Fibroblast of villous mesenchyme (primary cell): ENCODE measurements around the gene UNKL. TPM values are rescaled to one million over a fixed set of nuclear protein-coding genes. Genes with fewer than 3 reads are reported as not detected.

Source experiments
- DNase-seq: peaks from one replicate; pipeline ENCODE4 v3.0.0-alpha.2; 2010; ENCODE audit warnings: low read depth
- H3K4me3 ChIP-seq: 2 replicates; pipeline ENCODE4 v1.5.1; 2011; ENCODE audit warnings: low read depth, mild to moderate bottlenecking, low read length
- CTCF ChIP-seq: IDR thresholded peaks from 2 replicates; pipeline ENCODE4 v1.5.1; 2012; ENCODE audit warnings: low read depth, mild to moderate bottlenecking, low read length; ENCODE audit not compliant: insufficient read depth
- total RNA-seq: library from RNA; depleted of rRNA; stranded (reverse); fragments of >200 nt; gene quantifications from 2 replicates; pipeline ENCODE4 v1.2.3, GENCODE V29; 2012

Gene UNKL
- total RNA-seq, 1 donor = 7.8 TPM

GRCh38 chr16:1381612-1382406, 32.7 kb downstream of the UNKL start:
- TF ChIP-seq CTCF = no peak
- no peak overlapping the region for H3K4me3 ChIP-seq
- DNase-seq = peak; percentile 8

GRCh38 chr16:1380195-1380594, 34.3 kb downstream of the UNKL start:
- no peak for DNase-seq
- H3K4me3 ChIP-seq = no peak overlapping the region
- no peak for TF ChIP-seq CTCF

GRCh38 chr16:1379304-1380076, 35.0 kb downstream of the UNKL start:
- no peak for TF ChIP-seq CTCF
- peak overlapping the region; percentile 61 for H3K4me3 ChIP-seq
- DNase-seq = peak; percentile 54

GRCh38 chr16:1378804-1379303, 35.6 kb downstream of the UNKL start:
- peak; percentile 76 for DNase-seq

GRCh38 chr16:1378087-1378803, 36.3 kb downstream of the UNKL start:
- no peak for DNase-seq
- TF ChIP-seq CTCF = no peak
- peak overlapping the region; percentile 61 for H3K4me3 ChIP-seq

More at GRCh38 chr16:1378804-1379303, 35.6 kb downstream of the UNKL start:
- H3K4me3 ChIP-seq = peak overlapping the region; percentile 61
- TF ChIP-seq CTCF = no peak

- no peak for DNase-seq
- no peak overlapping the region for H3K4me3 ChIP-seq
- TF ChIP-seq CTCF = no peak
Observed at GRCh38 chr16:1377406-1378010, 37.0 kb downstream of the UNKL start.
